NK-92 (cell line): ENCODE results near the gene CERS2.
"Not testable (repeated sequence)": the region's sequence is repeated elsewhere in the genome, so short reads cannot be mapped to it uniquely, and the experiment has no call there.

Experiments used
- DNase-seq: peaks from one replicate; lab custom pipeline; 2025; ENCODE audit not compliant: unreplicated experiment; lab: John Stamatoyannopoulos, UW

The CERS2 gene

GRCh38 chr1:150971583-150972416 lies 2.8 kb downstream of the CERS2 start:
- no peak for DNase-seq

GRCh38 chr1:150970808-150971582 lies 3.6 kb downstream of the CERS2 start:
- no peak for DNase-seq

GRCh38 chr1:150969626-150970025 lies 5.0 kb downstream of the CERS2 start:
- no peak for DNase-seq

- DNase-seq, result no peak
Observed at GRCh38 chr1:150968491-150968890, 6.1 kb downstream of the CERS2 start.

- DNase-seq, result no peak
Observed at GRCh38 chr1:150967936-150968335, 6.7 kb downstream of the CERS2 start.

GRCh38 chr1:150966011-150966410 lies 8.6 kb downstream of the CERS2 start:
- DNase-seq, result no peak

GRCh38 chr1:150965605-150966004 lies 9.0 kb downstream of the CERS2 start:
- DNase-seq, result no peak

GRCh38 chr1:150964164-150964489 lies 10.5 kb downstream of the CERS2 start:
- DNase-seq, result no peak

- DNase-seq, result no peak
Observed at GRCh38 chr1:150963321-150964163, 11.1 kb downstream of the CERS2 start.

GRCh38 chr1:150961756-150962155 lies 12.9 kb downstream of the CERS2 start:
- no peak for DNase-seq

- no peak for DNase-seq
Observed at GRCh38 chr1:150960646-150961045, 14.0 kb downstream of the CERS2 start.

- no peak for DNase-seq
Observed at GRCh38 chr1:150957666-150958065, 17.0 kb downstream of the CERS2 start.

- no peak for DNase-seq
Observed at GRCh38 chr1:150955280-150955679, 19.4 kb downstream of the CERS2 start.

- no peak for DNase-seq
Observed at GRCh38 chr1:150954708-150955107, 19.9 kb downstream of the CERS2 start.

GRCh38 chr1:150944856-150945255 lies 29.8 kb downstream of the CERS2 start:
- no peak for DNase-seq

- no peak for DNase-seq
Observed at GRCh38 chr1:150931773-150932172, 42.9 kb downstream of the CERS2 start.

- DNase-seq, result not testable (repeated sequence)
Observed at GRCh38 chr1:150928775-150929174, 45.9 kb downstream of the CERS2 start.

GRCh38 chr1:150928286-150928685 lies 46.3 kb downstream of the CERS2 start:
- no peak for DNase-seq

GRCh38 chr1:150927624-150928023 lies 47.0 kb downstream of the CERS2 start:
- DNase-seq, result no peak

GRCh38 chr1:150926097-150926741 lies 48.4 kb downstream of the CERS2 start, which contains the start of gene SETDB1:
Gene SETDB1, plus strand, starts transcription at chr1:150926363. Its CDS starts 1,352 bp downstream, at chr1:150927715.
- peak; percentile 53 for DNase-seq

GRCh38 chr1:150925080-150925479 lies 49.6 kb downstream of the CERS2 start:
- DNase-seq, result no peak
